ENCODE results near the gene UGT3A1.
A peak's percentile ranks its signal among the peaks of the same experiment; 100 is the strongest.
"Not testable (repeated sequence)": the region's sequence is repeated elsewhere in the genome, so short reads cannot be mapped to it uniquely, and the experiment has no call there.

Gene UGT3A1

DNA sequence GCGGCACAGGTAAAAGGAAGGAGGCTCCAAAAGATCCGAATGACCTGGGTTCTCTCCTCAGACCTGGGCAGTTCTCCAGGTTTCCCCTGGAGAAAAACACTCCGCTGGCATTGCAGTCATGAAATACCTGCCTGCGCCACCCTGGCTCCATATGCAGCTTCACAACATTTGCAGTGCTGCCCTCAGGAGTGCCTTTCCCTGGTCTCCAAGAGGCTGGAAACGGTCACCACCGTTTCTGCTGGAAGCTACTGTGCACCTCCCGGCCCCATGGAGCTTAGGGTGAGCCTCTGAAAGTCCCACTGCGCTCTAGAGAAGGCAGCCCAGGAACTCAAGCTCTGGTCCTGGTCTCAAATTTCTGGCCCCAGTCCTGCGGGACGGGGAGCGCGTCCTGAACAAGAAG lies 670 bp downstream of the UGT3A1 start:
- DNase-seq (ENCODE audit: extremely low read depth in 1 of 2, low read depth in 1 of 2) = no peak

DNA sequence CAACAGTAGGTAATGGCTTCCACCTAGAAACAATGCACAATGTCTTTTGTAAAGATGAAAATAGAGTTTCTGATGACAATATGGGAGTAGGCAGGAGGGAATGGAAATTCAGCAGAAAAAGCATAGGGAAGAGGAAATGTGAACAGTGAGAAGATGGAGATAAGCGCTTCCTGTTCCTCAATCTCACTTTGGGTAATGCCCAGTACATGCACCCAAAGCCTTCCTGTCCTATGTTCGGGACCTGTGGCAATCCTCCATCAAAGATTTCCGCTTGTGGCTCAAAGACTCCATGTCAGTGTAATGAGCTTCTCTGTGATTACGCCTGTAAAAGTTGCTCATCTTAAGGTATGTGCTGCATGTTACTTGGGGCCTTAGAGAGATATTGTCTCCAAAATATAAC lies 2.7 kb downstream of the UGT3A1 start:
- no peak for DNase-seq (ENCODE audit: extremely low read depth in 1 of 2, low read depth in 1 of 2)

DNA sequence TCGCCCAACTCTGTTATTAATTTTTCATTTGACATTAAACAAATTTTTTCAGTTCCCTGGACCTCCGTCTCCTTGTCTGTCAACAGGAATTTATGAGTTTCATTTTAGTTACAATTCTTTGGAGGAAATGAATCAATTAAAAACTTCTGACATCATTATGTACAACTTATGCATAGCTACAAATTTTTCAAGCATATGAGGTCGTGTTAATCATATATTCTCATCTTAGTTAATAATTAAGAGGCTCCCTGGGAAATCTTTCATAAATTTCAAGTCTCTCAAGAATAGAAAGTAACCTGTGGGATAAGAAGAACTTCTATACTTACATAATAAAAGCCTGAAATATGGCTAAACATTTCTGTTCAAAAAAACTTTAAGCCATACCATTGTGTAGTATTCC lies 3.4 kb downstream of the UGT3A1 start:
- DNase-seq (ENCODE audit: extremely low read depth in 1 of 2, low read depth in 1 of 2) = no peak

DNA sequence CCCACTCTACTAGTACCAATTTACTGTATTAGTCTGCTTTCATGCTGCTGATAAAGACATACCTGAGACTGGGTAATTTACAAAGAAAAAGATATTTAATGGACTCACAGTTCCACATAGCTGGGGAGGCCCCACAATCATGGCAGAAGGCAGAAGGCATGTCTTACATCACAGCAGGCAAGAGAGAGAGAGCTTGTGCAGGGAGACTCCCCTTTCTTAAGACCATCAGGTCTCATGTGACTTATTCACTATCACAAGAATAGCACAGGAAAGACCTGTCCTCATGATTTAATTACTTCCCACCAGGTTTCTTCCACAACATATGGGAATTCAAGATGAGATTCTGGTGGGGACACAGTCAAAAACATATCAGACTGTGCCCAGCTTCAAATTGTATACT lies 11.5 kb downstream of the UGT3A1 start:
- DNase-seq (ENCODE audit: extremely low read depth in 1 of 2, low read depth in 1 of 2) = no peak

DNA sequence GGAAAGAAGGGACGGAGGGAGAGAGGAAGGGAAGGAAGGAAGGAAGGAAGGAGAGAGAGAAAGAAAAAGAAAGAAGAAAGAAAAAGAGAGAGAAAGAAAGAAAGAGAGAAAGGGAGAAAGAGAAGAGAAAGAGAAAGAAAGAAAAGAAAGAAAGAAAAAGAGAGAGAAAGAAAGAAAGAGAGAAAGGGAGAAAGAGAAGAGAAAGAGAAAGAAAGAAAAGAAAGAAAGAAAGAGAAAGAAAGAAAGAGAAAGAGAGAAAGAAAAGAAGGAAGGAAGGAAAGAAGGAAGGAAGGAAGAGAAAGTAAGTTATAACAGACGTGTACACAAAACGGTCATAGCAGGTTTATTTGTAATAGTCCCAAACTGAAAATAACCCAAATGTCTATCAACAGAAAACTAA lies 14.3 kb downstream of the UGT3A1 start:
- not testable (repeated sequence) for DNase-seq (ENCODE audit: extremely low read depth in 1 of 2, low read depth in 1 of 2)

DNA sequence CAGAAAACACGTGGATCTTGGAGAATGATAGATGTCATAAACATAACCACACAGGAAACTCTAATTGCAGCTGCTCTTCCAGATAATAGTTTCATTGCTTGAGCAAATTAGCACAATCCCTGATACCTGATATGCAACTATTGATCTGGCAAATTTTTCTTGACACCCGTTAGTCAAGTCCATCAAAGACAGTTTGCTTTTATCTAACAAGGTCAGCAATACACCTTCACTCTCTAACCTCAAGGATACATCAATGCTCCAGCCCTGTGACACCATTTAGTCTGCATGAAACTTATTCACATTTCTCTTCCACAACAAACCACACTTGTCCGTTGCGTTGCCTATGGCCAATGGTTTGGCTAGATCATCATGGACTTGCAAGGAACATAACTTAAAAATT lies 16.6 kb downstream of the UGT3A1 start:
- no peak for DNase-seq (ENCODE audit: extremely low read depth in 1 of 2, low read depth in 1 of 2)

DNA sequence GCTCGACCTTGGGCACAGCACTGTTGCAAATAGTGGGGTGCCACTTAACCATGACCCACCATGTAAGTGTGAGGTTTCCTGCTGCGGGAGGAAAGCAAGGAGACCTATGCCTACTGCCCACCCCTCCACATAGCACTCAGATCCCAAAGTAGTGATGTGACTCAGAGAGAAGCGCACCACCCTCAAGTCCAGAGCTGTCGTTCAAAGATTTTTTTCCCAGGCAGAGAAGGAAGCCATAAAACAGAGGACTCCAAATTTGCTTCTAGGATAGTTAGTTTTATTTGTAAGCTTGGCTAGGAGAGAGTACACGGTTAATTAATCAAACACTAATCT lies 19.3 kb downstream of the UGT3A1 start:
- DNase-seq (ENCODE audit: extremely low read depth in 1 of 2, low read depth in 1 of 2) = no peak

DNA sequence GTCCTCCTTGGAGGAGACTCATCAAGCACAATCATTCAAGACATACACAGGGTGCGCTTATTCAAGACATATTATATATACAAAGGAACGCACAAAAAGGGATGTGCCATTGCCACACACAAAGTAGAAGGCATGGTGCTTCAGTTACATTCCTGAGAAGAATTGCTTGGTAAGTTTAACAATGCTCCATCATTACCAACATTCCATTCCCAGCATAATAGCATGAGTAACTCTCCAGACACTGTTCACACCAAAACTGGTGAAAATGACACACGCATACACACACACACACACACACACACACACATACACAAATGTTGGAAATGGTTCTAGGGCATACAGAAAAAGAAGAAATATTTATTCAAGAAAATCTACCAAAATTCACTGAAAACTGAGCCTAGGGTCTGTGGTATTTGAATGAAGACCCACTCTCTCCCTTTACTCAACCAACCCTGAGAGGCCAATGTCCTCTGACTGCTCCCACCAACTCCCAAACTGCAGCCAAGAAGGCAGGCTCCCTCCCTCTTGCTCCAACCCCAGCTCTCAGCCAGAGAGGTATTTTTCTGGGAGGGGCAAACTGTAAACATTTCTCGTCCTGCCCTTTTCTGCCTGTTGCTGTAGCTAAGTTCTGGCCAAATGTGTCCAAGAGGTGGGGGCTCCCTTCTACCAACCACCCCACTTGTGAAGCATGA lies 19.9 kb downstream of the UGT3A1 start:
- DNase-seq (ENCODE audit: extremely low read depth in 1 of 2, low read depth in 1 of 2) = no peak

DNA sequence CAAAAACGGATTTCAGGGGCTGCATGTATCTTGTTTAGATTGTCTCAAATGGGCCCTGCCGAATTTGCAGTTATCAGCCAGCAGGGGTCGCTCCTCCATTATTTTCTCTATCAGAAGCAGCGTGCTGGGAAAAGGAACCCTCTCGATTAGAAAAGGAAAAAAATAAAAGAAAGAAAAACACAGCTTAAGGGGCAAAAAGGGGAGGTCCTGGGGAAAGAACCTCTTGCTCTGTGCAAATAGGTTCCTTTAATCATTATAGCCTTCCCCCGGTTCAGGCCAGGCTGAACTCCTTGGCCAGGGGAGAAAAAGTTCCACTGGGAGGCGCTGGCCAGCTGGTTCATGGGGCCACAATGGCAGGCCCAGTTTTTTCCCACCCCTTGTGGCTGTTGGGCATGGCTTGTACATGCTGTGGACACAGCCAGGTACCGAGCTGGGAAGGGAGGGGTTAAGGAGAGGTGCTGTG lies 27.8 kb downstream of the UGT3A1 start:
- no peak for DNase-seq (ENCODE audit: extremely low read depth in 1 of 2, low read depth in 1 of 2)

DNA sequence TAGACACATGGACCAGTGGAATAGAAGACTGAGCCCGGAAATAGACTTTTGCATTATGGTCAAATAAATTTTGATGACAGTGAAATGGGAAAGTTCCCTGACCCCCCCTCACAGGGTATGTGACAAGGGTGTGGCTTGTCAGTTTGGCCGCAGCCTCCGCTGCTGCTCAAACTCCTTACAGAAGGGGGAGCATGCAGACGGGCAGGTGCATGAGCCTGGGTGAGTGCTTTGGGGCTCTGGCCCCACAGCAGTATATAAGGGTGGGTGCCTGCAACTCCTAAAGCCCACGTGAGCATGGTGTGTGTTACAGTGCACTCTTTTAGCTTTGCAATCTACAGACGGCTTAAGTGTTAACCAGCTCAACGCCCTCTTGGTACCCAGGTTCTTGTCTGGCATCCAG lies 30.9 kb downstream of the UGT3A1 start:
- no peak for DNase-seq (ENCODE audit: extremely low read depth in 1 of 2, low read depth in 1 of 2)

DNA sequence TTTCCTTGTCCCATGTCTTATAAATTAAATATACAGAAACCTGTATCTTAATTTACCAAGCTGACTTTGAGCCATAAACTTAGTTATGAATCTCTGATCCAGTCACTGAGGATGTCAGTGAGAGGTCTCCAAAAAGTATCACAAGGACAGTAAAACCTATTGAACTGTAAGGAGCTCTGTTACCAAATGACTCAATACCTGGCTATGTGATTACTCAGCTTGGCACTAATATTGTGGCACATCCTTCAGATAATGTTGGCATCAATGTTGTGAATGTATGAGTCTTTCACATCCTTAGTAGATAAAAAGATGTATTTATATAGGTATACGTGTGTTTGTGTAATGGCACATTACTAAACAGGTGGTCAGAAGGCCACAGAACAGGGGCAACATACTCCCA lies 34.8 kb downstream of the UGT3A1 start:
- no peak for DNase-seq (ENCODE audit: extremely low read depth in 1 of 2, low read depth in 1 of 2)

DNA sequence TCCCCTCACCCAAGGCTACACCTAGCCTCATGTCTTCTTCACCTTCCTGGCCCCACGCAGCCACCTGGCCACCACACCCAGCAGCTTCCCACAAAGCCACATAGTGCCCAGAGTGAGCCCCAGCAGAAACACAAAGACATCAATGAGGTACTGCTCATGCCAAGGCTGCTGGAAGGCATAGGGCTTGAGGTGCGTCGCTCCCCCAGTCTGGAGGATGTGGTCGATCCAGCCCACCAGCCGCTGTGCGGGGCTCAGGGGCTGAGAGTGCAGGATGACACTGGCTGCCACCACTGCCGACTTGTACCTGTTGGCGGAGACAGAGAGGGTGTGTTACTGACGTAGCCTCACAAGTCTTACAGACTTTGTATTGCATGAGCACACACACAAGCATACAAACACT lies 37.0 kb downstream of the UGT3A1 start:
- no peak for DNase-seq (ENCODE audit: extremely low read depth in 1 of 2, low read depth in 1 of 2)

DNA sequence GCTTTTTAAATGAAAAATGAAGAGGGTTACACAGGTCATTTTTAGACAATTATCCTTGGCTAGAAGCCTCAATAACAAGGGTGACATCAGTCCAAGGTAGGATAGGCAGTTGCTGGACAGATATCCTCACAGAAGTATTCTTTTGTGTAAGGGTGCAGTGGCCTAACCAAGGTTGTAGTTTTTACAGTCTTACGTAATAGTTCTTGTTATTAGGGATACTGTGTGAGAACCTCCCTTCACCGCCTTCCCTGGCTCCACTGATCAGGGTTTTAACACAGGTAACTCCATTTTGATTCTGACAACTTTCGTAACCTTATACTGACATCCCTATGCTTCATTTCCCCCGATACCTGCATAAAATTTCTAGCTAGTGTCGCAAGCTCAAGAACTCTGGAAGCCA lies 44.1 kb downstream of the UGT3A1 start:
- no peak for DNase-seq (ENCODE audit: extremely low read depth in 1 of 2, low read depth in 1 of 2)

DNA sequence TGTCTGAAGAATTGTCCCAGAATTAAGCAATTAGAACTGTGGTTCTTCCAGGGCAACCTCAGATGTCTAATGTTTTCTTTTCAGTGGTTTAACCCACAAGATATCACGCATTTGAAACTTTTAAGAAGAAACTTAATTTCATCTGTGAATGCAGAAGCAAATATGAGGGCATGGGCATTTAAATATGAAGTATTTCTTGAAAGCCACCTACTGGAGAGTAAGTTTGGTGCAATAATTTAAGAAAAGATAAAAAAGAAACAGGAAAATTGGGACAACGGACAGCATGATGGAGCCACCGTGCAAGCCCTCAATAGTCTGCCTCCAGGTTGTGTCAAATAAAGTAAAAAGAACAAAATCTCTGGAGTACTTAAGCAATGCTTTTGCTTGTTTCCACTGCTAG lies 51.6 kb downstream of the UGT3A1 start:
- no peak for DNase-seq (ENCODE audit: extremely low read depth in 1 of 2, low read depth in 1 of 2)

DNA sequence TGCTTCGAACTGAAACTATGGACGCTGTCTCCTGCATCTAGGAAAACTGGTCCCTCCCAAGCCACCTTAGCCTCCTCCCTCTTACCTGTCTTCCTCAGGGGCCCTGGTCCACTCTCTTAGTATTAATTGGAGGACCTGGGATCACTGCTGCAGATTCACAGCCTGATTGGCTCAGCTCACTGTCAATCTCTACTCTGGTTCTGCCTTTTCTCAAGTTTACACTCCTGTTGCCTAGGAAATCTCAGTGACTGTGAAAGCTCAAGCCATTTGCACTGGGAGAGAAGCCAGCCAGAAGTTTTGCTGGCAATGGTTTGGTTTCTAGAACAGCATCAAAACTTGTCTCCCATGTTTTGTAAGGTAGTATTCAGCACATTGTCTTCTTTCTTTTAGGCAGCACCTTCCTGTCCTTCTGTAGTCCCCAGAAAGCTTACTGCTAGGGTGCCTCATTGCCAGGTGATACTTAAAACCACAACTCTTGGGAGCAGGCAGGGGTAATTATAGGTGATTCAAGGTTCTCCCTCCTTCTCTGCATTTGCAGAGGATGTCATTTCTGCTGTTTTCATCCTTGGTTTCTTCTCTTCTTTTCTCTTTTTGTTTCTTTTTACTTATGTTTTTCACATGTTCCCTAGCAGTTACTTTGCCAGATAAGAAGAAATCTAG lies 52.5 kb downstream of the UGT3A1 start, which contains the start of gene CAPSL:
TSS of gene CAPSL (minus strand) at position 55 of the 660 bp plus-strand sequence. CDS start 17,502 bp downstream, outside the sequence.
- no peak for DNase-seq (ENCODE audit: extremely low read depth in 1 of 2, low read depth in 1 of 2)

DNA sequence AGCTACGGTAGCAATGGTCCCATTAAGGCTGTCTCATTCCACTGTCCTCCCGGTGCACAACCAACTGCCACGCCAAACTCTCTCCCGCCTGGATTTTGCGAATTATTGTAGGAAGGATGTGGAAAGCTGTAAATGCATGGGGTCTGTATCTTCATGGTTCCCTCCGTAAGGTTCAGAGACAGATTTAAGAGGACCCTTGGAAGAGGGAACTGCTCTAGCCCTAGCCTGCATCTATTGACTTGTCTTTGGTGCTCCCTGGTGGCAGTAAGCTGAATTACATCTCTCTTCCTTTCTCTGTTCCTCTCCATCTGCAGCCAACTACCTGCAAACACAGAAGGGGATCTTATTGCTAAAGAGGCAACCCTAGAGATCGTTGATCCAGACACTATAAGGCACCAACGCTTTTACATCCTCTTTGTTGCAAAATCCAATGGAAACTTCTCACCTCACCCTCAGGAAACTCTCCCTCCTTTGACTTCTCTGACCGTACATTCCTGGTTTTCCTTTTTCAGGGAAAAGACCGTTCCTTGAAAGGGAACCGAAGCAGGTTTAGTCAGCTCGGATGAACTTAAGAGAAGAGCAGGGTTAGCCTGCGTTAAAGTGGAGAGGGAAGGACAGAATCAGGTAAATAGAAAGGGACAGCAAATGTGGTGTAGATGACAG lies 64.7 kb downstream of the UGT3A1 start:
- peak in 1 of 2 donors; percentile 15 for DNase-seq (ENCODE audit: extremely low read depth in 1 of 2, low read depth in 1 of 2)

DNA sequence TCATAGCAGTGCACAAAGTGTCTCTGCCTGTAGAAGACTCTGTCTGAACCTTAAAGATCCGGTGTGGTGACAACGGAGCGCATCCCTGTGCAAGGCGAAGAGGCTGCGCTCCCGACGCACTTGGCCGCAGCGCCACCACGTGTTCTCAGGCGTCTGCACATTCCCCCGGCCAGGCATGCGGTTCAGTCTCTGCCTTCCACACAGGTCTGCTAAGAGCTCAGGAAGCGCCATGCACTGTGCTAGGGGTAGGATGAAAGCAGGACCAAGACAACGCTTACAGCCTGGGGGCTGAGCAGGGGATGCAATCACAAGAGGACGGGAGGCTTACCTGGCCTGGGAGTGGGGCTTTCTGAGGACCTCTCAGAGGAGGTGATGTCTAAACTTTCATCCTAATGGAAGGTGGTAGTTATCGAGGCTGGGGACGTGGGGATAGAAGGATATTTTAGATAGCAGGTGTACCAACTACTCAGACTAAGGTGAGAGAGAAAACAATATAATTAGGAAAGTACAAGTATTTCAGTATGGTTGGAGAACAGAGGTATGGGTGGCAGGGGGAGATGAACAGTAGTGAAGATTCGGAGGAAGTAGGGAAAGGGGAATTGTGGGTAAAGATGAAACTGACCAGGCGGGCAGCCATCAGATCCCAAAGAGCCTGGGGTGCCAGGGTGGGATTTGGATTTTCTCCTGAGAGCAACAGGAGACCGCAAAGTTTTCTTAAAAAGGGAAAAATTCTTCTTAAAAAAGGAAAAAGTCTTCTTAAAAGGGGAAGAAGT lies 66.1 kb downstream of the UGT3A1 start:
- DNase-seq (ENCODE audit: extremely low read depth in 1 of 2, low read depth in 1 of 2) = peak; percentile 70

DNA sequence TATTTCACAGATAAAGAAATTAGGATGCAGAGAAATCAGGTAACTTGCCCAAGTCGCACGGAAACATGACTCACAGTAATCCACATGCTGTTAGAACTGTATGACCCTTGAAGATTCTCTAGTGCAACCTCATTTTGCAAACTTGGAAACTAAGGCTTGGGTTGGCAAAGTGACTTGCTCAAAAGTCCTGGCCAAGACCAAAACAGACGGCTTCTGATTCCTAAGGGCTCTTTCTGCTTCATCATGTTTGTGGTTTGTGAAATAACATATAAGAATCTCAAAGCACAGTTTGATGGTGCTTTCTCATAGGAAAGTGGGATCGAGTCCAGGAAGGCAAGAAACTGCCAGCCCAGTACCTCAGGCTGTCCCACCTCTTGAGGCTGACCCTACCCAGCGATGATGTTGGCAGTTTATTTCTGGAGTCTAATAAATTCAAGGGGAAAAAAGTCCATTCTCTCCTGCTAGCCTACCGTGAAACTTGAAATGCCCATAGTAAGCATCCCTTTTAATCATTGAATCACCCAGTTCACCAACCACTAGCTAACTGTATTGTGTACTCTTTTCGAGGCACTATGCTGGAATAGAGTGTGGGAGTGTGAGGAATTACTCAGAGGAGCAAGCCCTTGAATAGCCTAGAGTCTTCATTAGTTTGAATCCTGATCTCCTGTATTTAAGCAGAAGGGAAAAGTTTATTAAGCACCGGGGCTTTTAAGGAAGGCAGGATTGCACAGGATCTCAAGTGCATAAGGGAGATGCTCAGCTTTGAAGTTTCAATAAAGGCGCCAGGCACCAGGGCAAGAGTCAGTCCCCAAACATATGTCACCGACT lies 66.9 kb downstream of the UGT3A1 start:
- DNase-seq (ENCODE audit: extremely low read depth in 1 of 2, low read depth in 1 of 2) = no peak

DNA sequence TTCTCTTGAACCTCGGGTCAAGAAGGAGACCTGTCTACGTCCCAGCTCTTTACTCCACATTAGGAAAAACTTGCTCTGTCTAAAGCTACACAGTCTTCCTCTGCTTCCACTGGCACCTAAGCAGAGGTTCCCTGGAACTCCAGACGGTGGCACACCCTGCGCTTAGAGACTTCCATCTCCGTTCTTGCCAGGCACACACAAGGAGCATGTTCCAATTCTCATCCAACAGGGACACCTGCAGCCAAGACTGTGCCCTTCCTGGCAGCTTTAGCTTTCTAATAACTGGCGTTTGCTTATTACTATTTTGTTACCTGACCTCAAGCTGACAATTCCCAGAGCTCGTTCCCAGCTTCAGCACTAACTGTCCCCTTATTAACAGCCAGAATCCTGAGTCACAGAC lies 68.7 kb downstream of the UGT3A1 start:
- DNase-seq (ENCODE audit: extremely low read depth in 1 of 2, low read depth in 1 of 2) = no peak

DNA sequence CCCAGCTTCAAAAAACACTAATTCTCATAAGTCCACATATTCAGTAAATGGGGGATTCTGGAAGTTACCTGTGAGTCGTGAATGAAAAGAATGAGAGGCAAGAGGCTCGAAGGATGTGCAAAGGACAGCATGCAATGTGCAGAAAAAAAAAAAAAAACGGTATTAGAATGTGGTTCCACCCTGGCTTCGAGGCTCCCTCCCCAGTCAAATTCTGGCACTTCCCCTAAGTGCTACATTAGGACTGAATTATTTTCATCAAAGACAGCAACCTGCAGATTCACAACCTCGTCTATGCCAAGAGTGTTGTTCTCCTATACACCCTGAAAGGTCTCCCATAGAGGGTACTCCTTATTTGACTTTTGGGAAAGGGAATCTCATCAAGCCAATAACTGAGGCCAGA lies 69.3 kb downstream of the UGT3A1 start:
- DNase-seq (ENCODE audit: extremely low read depth in 1 of 2, low read depth in 1 of 2) = no peak

DNA sequence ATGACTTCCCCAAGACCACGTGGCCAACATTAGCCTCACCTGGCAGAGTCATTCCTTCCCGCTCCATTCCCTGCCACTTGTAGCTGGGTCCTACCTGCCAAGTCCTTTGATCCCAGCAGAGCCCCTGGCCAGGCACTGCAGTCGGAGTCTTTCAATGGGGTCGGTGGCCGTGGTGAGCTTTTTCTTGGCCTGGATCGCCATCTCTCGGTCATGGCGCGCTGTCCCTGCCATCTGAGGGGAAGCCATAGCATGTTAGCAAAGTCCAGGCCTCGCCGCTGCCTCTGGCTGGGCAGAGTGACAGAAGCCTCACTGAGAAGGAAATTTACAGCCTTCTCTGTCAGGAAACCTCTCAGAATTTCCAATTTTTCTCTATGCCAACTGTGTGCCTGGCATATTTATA lies 70.3 kb downstream of the UGT3A1 start:
- no peak for DNase-seq (ENCODE audit: extremely low read depth in 1 of 2, low read depth in 1 of 2)
